Measurements from ENCODE around the gene DLGAP4.

DNA sequence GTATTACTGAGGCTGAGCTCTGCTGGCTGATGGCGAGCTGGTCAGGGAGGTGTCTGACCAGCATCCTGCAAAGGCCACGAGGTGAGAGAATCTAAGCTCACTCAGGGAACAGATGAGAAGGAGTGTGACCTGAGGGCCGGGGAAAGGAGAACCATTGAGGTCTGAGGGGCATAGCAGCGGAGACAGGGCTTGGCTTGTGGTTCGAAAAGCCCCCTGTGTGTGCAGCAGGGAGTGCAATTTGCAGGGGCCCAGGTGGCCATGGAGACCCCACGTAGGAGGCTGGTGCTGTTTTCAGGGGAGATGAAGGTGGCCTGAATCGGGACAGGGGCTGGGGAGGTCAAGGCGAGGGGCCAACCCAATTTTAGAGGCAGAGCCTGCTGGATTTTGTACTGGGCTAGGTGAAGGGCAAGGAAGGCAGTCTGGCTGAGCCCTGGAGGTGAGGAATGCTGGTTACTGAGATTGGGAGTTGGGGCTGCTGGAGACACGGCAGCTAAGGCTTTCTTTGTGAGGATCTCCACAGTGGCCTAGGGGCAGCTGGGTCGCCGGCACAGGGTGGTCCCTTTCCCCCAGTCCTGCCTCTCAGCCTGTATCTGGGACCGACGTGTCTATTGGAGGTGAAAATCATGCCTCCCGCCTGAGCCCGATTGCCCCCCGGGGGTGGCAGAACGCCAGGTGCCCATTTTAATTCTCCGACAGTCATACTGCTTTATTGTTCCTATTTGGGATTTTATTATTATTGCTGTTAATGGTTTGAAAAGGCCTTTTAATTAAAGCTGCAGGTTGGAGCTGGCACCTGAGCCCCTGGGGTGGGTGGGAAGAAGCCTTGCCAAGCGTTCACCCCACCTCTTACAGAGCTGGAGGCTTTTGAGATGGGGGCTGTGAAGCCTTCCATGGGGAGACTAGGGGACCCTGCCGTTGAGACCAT lies 28.4 kb downstream of the DLGAP4 start:
- no peak for TF ChIP-seq TAF1 (IDR thresholded peaks at IDR 0.05; ENCODE audit: low read depth, low read length)
- no peak for TF ChIP-seq POLR2AphosphoS5 (IDR thresholded peaks at IDR 0.05; ENCODE audit: low read depth, low read length)
- TF ChIP-seq POLR2A (IDR thresholded peaks at IDR 0.05; ENCODE audit: control extremely low read depth in 1 of 2, low read depth in 2 of 2, low read length in 2 of 2): no peak
- TF ChIP-seq MAFK (IDR thresholded peaks at IDR 0.05; ENCODE audit: low read depth, low read length): no peak
- no peak for TF ChIP-seq GTF2F1 (IDR thresholded peaks at IDR 0.05; ENCODE audit: borderline replicate concordance, low read depth, low read length)
- TF ChIP-seq EGR1 (IDR thresholded peaks at IDR 0.05; ENCODE audit: borderline replicate concordance, low read depth, low read length): no peak
- TF ChIP-seq, protein P1, sequence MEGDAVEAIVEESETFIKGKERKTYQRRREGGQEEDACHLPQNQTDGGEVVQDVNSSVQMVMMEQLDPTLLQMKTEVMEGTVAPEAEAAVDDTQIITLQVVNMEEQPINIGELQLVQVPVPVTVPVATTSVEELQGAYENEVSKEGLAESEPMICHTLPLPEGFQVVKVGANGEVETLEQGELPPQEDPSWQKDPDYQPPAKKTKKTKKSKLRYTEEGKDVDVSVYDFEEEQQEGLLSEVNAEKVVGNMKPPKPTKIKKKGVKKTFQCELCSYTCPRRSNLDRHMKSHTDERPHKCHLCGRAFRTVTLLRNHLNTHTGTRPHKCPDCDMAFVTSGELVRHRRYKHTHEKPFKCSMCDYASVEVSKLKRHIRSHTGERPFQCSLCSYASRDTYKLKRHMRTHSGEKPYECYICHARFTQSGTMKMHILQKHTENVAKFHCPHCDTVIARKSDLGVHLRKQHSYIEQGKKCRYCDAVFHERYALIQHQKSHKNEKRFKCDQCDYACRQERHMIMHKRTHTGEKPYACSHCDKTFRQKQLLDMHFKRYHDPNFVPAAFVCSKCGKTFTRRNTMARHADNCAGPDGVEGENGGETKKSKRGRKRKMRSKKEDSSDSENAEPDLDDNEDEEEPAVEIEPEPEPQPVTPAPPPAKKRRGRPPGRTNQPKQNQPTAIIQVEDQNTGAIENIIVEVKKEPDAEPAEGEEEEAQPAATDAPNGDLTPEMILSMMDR (IDR thresholded peaks at IDR 0.05; ENCODE audit: control extremely low read depth in 1 of 3, insufficient read depth in 1 of 3, low read depth in 1 of 3, low read length in 3 of 3): no peak
- TF ChIP-seq EZH2 (IDR thresholded peaks at IDR 0.05; ENCODE audit: low read depth, low read length, severe bottlenecking): no peak
- no peak for TF ChIP-seq RAD21 (IDR thresholded peaks at IDR 0.05 in 1 of 2, conservative IDR thresholded peaks at IDR 0.05 in 1 of 2; ENCODE audit: low read depth in 2 of 2, low read length in 2 of 2)
- no peak for TF ChIP-seq PHF8 (conservative IDR thresholded peaks at IDR 0.05; ENCODE audit: low read depth, low read length)

All from H1 (cell line).